HG02623 (cell line): ENCODE data around the gene SLX4IP.
"Not testable (repeated sequence)": the region's sequence is repeated elsewhere in the genome, so short reads cannot be mapped to it uniquely, and the experiment has no call there.

Experiments used
- ATAC-seq: cut with Tn5 transposase; IDR thresholded peaks from one replicate; pipeline ENCODE4 v1.9.1; 2021; ENCODE audit warnings: moderate library complexity; ENCODE audit not compliant: unreplicated experiment

The SLX4IP gene

GRCh38 chr20:10595985-10596384 is 160.9 kb downstream of the SLX4IP start:
- ATAC-seq = no peak

- ATAC-seq = no peak
These were observed 161.6 kb downstream of the SLX4IP start for GRCh38 chr20:10596710-10597121.

- ATAC-seq = no peak
These were observed 162.5 kb downstream of the SLX4IP start for GRCh38 chr20:10597637-10598036.

- no peak for ATAC-seq
These were observed 167.2 kb downstream of the SLX4IP start for GRCh38 chr20:10602221-10602871.

- ATAC-seq = no peak
These were observed 168.3 kb downstream of the SLX4IP start for GRCh38 chr20:10603378-10603777.

GRCh38 chr20:10603971-10604864 is 169.1 kb downstream of the SLX4IP start:
- no peak for ATAC-seq

- no peak for ATAC-seq
These were observed 169.8 kb downstream of the SLX4IP start for GRCh38 chr20:10604865-10605440.

GRCh38 chr20:10605547-10606195 is 170.6 kb downstream of the SLX4IP start:
- no peak for ATAC-seq

GRCh38 chr20:10609276-10609675 is 174.2 kb downstream of the SLX4IP start:
- no peak for ATAC-seq

GRCh38 chr20:10609770-10610169 is 174.7 kb downstream of the SLX4IP start:
- ATAC-seq = no peak

- no peak for ATAC-seq
These were observed 175.1 kb downstream of the SLX4IP start for GRCh38 chr20:10610251-10610650.

GRCh38 chr20:10611357-10611756 is 176.3 kb downstream of the SLX4IP start:
- ATAC-seq = no peak

GRCh38 chr20:10613426-10613825 is 178.3 kb downstream of the SLX4IP start:
- not testable (repeated sequence) for ATAC-seq

GRCh38 chr20:10613911-10614310 is 178.8 kb downstream of the SLX4IP start:
- no peak for ATAC-seq

- no peak for ATAC-seq
These were observed 181.1 kb downstream of the SLX4IP start for GRCh38 chr20:10616212-10616611.

- ATAC-seq = not testable (repeated sequence)
These were observed 182.5 kb downstream of the SLX4IP start for GRCh38 chr20:10617549-10618133.

- ATAC-seq = no peak
These were observed 183.6 kb downstream of the SLX4IP start for GRCh38 chr20:10618611-10619245.

- ATAC-seq = no peak
These were observed 184.3 kb downstream of the SLX4IP start for GRCh38 chr20:10619427-10619826.

- ATAC-seq = no peak
These were observed 186.0 kb downstream of the SLX4IP start for GRCh38 chr20:10621149-10621548.

GRCh38 chr20:10622657-10623418 is 187.7 kb downstream of the SLX4IP start:
- no peak for ATAC-seq
